HepG2 (cell line): ENCODE data around the gene INTS6. TPM values are rescaled to one million over a fixed set of nuclear protein-coding genes. Genes with fewer than 3 reads are reported as not detected.
A peak's percentile ranks its signal among the peaks of the same experiment; 100 is the strongest.
"Not testable (repeated sequence)": the region's sequence is repeated elsewhere in the genome, so short reads cannot be mapped to it uniquely, and the experiment has no call there.

Experiments used
- ATAC-seq: fragments of 200-7000 bp; cut with Tn5 transposase; 3 replicates; pipeline ENCODE4 v1.9.1; 2020; ENCODE audit warnings: mild to moderate bottlenecking, moderate library complexity
- BruUV-seq: library from RNA; stranded (reverse); fragments of 400-500 nt; replicated peaks from 2 replicates; lab custom pipeline; 2021; lab: Mats Ljungman, UMichigan
- CTCF ChIA-PET: fragments of 300-600 bp; formaldehyde crosslinking; extraction: SDS; loops from one replicate; lab custom pipeline; 2021; ENCODE audit warnings: low total read pairs, inconsistent platforms, low intra/inter-chr PET ratio; lab: Yijun Ruan, JAX
- POLR2A ChIA-PET: fragments of 350-600 bp; sonication (Branson Sonifier 250); formaldehyde crosslinking; loops from one replicate; lab custom pipeline; 2020; ENCODE audit warnings: antibody characterized with exemption, inconsistent platforms; lab: Yijun Ruan, JAX
- DNase-seq: peaks from one replicate; pipeline ENCODE4 v3.0.0-alpha.2; 2015; ENCODE audit warnings: low spot score
- FAIRE-seq: peaks from 3 replicates; lab custom pipeline; 2011; peaks lifted over from hg19 to GRCh38; lab: Jason Lieb, UNC
- H2AFZ ChIP-seq: one replicate; pipeline ENCODE4 v1.6.1; 2011; ENCODE audit warnings: low read length, inconsistent platforms
- H3K27ac ChIP-seq: fragments of 300-600 bp; 3 replicates; pipeline ENCODE4 v1.8.0; 2011; ENCODE audit warnings: mixed run types, mild to moderate bottlenecking, mixed read lengths, low read length, inconsistent platforms; ENCODE audit not compliant: insufficient read depth; ENCODE audit errors: extremely low read length
- H3K27me3 ChIP-seq, 2 experiments: fragments of 200-600 bp in 1 of 2; 2 replicates in 1 of 2; 3 replicates in 1 of 2; pipeline versions ENCODE4 v1.6.0 to v1.8.0; 2011; ENCODE audit warnings: low read length in 2 of 2, mild to moderate bottlenecking in 2 of 2, moderate library complexity in 2 of 2, inconsistent platforms in 1 of 2; ENCODE audit not compliant: insufficient read depth in 2 of 2, control insufficient read depth in 1 of 2
- H3K36me3 ChIP-seq, 2 experiments: fragments of 200-600 bp in 1 of 2; replicated peaks in 1 of 2; 2 replicates in 1 of 2; 3 replicates in 1 of 2; pipeline versions ENCODE4 v1.5.1 to v1.8.0; 2011; ENCODE audit warnings: low read length in 2 of 2, inconsistent platforms in 1 of 2; ENCODE audit not compliant: insufficient read depth in 2 of 2, control insufficient read depth in 1 of 2
- H3K4me1 ChIP-seq: 2 replicates; pipeline ENCODE4 v1.5.1; 2012; ENCODE audit warnings: low read length, inconsistent platforms; ENCODE audit not compliant: insufficient read depth
- H3K4me2 ChIP-seq: 2 replicates; pipeline ENCODE4 v1.6.0; 2011; ENCODE audit warnings: low read depth, low read length, inconsistent platforms
- H3K4me3 ChIP-seq, 3 experiments: fragments of 200-600 bp in 1 of 3; sonication (generic), shearing (Covaris generic) in 1 of 3; replicated peaks in 1 of 3; 2 replicates each; pipeline ENCODE4 v1.5.1; 2011 to 2016; ENCODE audit warnings: low read length in 3 of 3, inconsistent platforms in 2 of 3, low read depth in 2 of 3, mild to moderate bottlenecking in 2 of 3, control low read depth in 1 of 3, mixed read lengths in 1 of 3; ENCODE audit not compliant: insufficient read depth in 1 of 3
- H3K79me2 ChIP-seq: one replicate; pipeline ENCODE4 v1.6.1; 2011; ENCODE audit warnings: low read length, inconsistent platforms; ENCODE audit not compliant: insufficient read depth
- H3K9ac ChIP-seq: 2 replicates; pipeline ENCODE4 v1.6.0; 2011; ENCODE audit warnings: mild to moderate bottlenecking, low read depth, low read length, inconsistent platforms; ENCODE audit not compliant: insufficient read depth
- H3K9me3 ChIP-seq: 2 replicates; pipeline ENCODE4 v1.5.1; 2012; ENCODE audit warnings: mild to moderate bottlenecking, low read length
- H4K20me1 ChIP-seq: 2 replicates; pipeline ENCODE4 v1.6.0; 2011; ENCODE audit warnings: inconsistent platforms, mild to moderate bottlenecking, low read length, moderate library complexity; ENCODE audit not compliant: insufficient read depth
- CBX1 ChIP-seq: IDR thresholded peaks from one replicate; pipeline ENCODE4 v1.6.1; 2016; ENCODE audit warnings: antibody characterized with exemption, low read depth
- HNRNPK ChIP-seq: fragments of 200-400 bp; formaldehyde crosslinking; IDR thresholded peaks from 2 replicates; pipeline ENCODE4 v1.6.1; 2018; ENCODE audit warnings: low read length, low read depth, moderate library complexity, mild to moderate bottlenecking; ENCODE audit not compliant: poor library complexity, severe bottlenecking
- ZNF431 ChIP-seq: sonication (generic); formaldehyde crosslinking; IDR thresholded peaks from 2 replicates; pipeline ENCODE4 v1.9.0; 2022; ENCODE audit warnings: missing genetic modification reagents, low read depth, mild to moderate bottlenecking, borderline replicate concordance
- WGBS: methylation state at CpG from one replicate; pipeline ENCODE4 v1.1.6; 2017; ENCODE audit warnings: low lambda C conversion rate; 5-methylcytosine and 5-hydroxymethylcytosine counted together
- in situ Hi-C: cut with HindIII; loops from 2 replicates; pipeline ENCODE4 v1.10.0; 2017; ENCODE audit warnings: low pct_unique_long_range_greater_than_20kb; ENCODE audit not compliant: extremely low pct_ligation_motif_present
- intact Hi-C: fragments of 100-400 bp; cut with micrococcal nuclease; formaldehyde crosslinking; loops from one replicate; pipeline ENCODE4 v1.10.0; 2022; ENCODE audit not compliant: unreplicated experiment
- polyA plus RNA-seq, 8 experiments: library from polyadenylated mRNA; depleted of rRNA in 3 of 8; stranded (reverse) in 7 of 8; unstranded in 1 of 8; fragments of >200 nt; fragmentation: Illumina TruSeq in 4 of 8; extraction: Trizol in 4 of 8; gene quantifications; 2 replicates each; pipeline versions ENCODE4 v1.2.1 to v1.2.3, GENCODE V29; 2011 to 2016; ENCODE audit warnings: low read depth in 4 of 8, missing spikeins in 1 of 8, mixed read lengths in 1 of 8; ENCODE audit not compliant: insufficient read depth in 1 of 8
- total RNA-seq, 5 experiments: library from RNA; depleted of rRNA; stranded (reverse); fragments of >200 nt; fragmentation: Illumina TruSeq; extraction: Trizol; gene quantifications; 2 replicates each; pipeline ENCODE4 v1.2.3, GENCODE V29; 2016; ENCODE audit warnings: low read depth in 1 of 5

INTS6 gene
- total and polyA plus RNA-seq, 2 of the 13 experiments (the other 11 are each of a cell fraction or from before 2014, with no cell fraction given) = 27.9 to 38.4 TPM

DNA sequence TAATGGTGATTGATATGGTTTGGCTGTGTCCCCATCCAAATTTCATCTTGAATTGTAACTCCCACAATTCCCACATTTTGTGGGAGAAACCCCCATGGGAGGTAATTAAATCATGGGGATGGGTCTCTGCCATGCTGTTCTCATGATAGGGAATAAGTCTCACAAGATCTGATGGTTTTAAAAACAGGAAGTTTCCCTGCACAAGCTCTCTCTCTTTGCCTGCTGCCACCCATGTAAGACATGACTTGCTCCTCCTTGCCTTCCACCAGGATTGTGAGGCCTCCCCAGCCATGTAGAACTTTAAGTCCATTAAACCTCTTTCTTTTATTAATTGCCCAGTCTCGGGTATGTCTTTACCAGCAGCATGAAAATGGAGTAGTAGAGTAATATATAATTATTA, 37.5 kb downstream of the INTS6 start:
- in situ Hi-C loops, H3K9ac ChIP-seq, FAIRE-seq, DNase-seq, POLR2A ChIA-PET, BruUV-seq, H3K4me3 ChIP-seq, intact Hi-C loops, H3K9me3 ChIP-seq, ATAC-seq, H3K27me3 ChIP-seq, CTCF ChIA-PET, H3K27ac ChIP-seq, H2AFZ ChIP-seq, H3K4me2 ChIP-seq: not testable (repeated sequence)
- Histone ChIP-seq H3K4me1 (peaks cover 42% of the 10 kb centered on the region), H4K20me1 (peaks cover 45% of the 10 kb centered on the region), H3K79me2 (peaks cover 92% of the 10 kb centered on the region), H3K36me3 (peaks cover 1 to 15% of the 10 kb centered on the region in 2 experiments; a peak in 3 of 5 replicates)
- TF ChIP-seq ZNF431 (CRISPR knock-in tag) = peak; percentile 92; the same call in 1 of the 2 replicates
- 96% methylated on average over 1 of the region's 1 CpG for WGBS

DNA sequence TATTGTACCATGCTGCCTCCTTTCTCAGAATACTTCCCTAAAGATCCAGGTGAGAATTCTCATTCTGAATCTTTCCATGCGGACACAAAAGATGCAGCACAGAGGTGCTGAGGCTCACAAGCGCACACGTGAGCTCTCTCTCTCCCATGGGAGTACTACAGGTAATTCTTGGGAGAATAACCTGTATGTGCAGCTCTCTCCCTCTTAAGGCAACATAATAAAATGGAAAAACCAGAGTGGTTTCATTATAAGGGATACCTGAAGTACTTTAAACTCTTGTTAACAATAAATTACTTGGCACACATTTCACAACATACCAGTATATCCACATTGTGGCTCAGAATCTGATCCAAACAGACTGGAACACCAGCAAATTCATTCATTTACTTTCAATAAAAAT, 40.4 kb downstream of the INTS6 start:
- WGBS = 96% methylated on average over 3 of the region's 3 CpGs
- Histone ChIP-seq H3K27me3 (no peaks in the 10 kb centered on the region), H3K36me3 (peaks cover 0 to 9% of the 10 kb centered on the region in 2 experiments; a peak in 4 of 5 replicates), H3K9me3 (no peaks in the 10 kb centered on the region), H2AFZ (no peak overlapping the region), H3K9ac (no peak overlapping the region), H4K20me1 (peaks cover 34% of the 10 kb centered on the region), H3K4me2 (no peak overlapping the region), H3K4me3 (no peak overlapping the region), H3K79me2 (peaks cover 88% of the 10 kb centered on the region), H3K27ac (no peak overlapping the region), H3K4me1 (peaks cover 18% of the 10 kb centered on the region)
- no TSS peak for BruUV-seq
- FAIRE-seq = no peak
- TF ChIP-seq HNRNPK (no peak), CBX1 (no peak)
- no peak for DNase-seq
- POLR2A ChIA-PET = no interaction called here
- in situ Hi-C loops (no loop called here), intact Hi-C loops (no loop called here)
- CTCF ChIA-PET = no interaction called here
- ATAC-seq = no peak
